Body of pancreas (tissue), 4 donors: Measurements from ENCODE around the gene TOGARAM2. TPM values are rescaled to one million over a fixed set of nuclear protein-coding genes. Genes with fewer than 3 reads are reported as not detected.

Experiments
- ATAC-seq: fragments of 150-250 bp; one replicate; pipeline ENCODE4 v1.9.1; 2016
- DNase-seq, 4 donors: peaks; one replicate each; pipeline ENCODE4 v3.0.0-alpha.2; 2019
- H3K27ac ChIP-seq, 4 donors: fragments of 200-600 bp; sonication (generic); 1 replicate in 3 of 4; 2 replicates in 1 of 4; pipeline versions ENCODE4 v1.5.1 to v1.6.1; 2016 to 2019; ENCODE audit warnings: mild to moderate bottlenecking in 1 of 4, mixed read lengths in 1 of 4, moderate library complexity in 1 of 4
- H3K27me3 ChIP-seq, 2 donors: fragments of 200-600 bp; sonication (generic); one replicate each; pipeline ENCODE4 v1.6.0; 2016; ENCODE audit warnings: mild to moderate bottlenecking in 1 of 2
- H3K36me3 ChIP-seq, 2 donors: fragments of 200-600 bp; sonication (generic); replicated peaks in 1 of 2; 2 replicates each; pipeline ENCODE4 v1.5.1; 2016; ENCODE audit warnings: low read depth in 2 of 2; ENCODE audit not compliant: insufficient read depth in 1 of 2
- H3K4me1 ChIP-seq: fragments of 200-600 bp; sonication (generic); one replicate; pipeline ENCODE4 v1.6.0; 2016
- H3K4me3 ChIP-seq, 2 donors: fragments of 200-600 bp; sonication (generic); 1 replicate in 1 of 2; 2 replicates in 1 of 2; pipeline ENCODE4 v1.5.1; 2016 to 2019
- H3K9me3 ChIP-seq, 3 donors: fragments of 200-600 bp; sonication (generic); 1 replicate in 2 of 3; 2 replicates in 1 of 3; pipeline ENCODE4 v1.5.1; 2016
- CTCF ChIP-seq, 7 experiments: fragments of 450-650 bp in 4 of 7; fragments of 200-600 bp in 3 of 7; sonication (generic) in 3 of 7; IDR thresholded peaks; one replicate each; pipeline ENCODE4 v1.5.1; 2016 to 2019; ENCODE audit warnings: antibody characterized with exemption in 7 of 7
- POLR2A ChIP-seq, 3 donors: fragments of 450-650 bp; IDR thresholded peaks; one replicate each; pipeline ENCODE4 v1.6.1; 2016; ENCODE audit warnings: antibody characterized with exemption in 3 of 3, mild to moderate bottlenecking in 2 of 3
- WGBS, 2 donors: methylation state at CpG; one replicate each; pipeline ENCODE4 v1.1.5; 2017; 5-methylcytosine and 5-hydroxymethylcytosine counted together
- intact Hi-C: fragments of 100-400 bp; cut with DNase I; formaldehyde crosslinking; loops from one replicate; pipeline ENCODE4 v1.15.1; 2023
- total RNA-seq, 2 donors: library from RNA; depleted of rRNA; stranded (reverse); fragments of >200 nt; gene quantifications; one replicate each; pipeline ENCODE4 v1.1.0, GENCODE V29; 2016

Gene TOGARAM2
- total RNA-seq, 2 donors from 2014 or later, result 0.26 TPM; not detected in 1

DNA sequence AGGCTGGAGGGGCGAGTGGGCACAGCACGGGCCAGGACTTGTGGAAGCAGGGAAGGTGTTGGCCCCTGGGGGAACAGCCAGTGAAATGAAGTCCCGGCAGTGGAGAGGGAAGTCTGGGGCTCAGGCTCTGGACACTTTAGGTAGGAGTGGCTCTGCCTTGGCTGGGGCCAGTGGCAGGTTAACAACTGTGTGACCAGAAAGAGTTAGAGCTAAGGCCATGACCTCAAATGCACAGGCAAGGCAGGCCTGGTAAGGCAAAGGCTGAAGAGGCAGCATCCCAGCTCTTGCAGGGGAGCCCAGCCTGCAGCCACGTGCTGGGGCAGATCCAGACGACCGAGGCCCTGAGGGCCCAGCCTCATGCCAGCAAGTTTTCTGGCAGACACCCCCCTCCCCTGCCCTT is 71.7 kb downstream of the TOGARAM2 start:
- ATAC-seq (no peak), DNase-seq (no peak)
- Histone ChIP-seq H3K27ac (no peak overlapping the region), H3K4me3 (no peak overlapping the region), H3K9me3 (no peaks in the 10 kb centered on the region), H3K4me1 (no peaks in the 10 kb centered on the region), H3K27me3 (no peaks in the 10 kb centered on the region), H3K36me3 (no peaks in the 10 kb centered on the region)
- WGBS, 2 donors, result 56 to 63% methylated on average over 5 to 6 of the region's 6 CpGs
- intact Hi-C loops, result no loop called here
- TF ChIP-seq POLR2A (IDR thresholded peaks at IDR 0.05) (no peak), CTCF (IDR thresholded peaks at IDR 0.05) (no peak)

- WGBS, 2 donors, result 67 to 79% methylated on average over 1 to 7 of the region's 7 CpGs
- Histone ChIP-seq H3K4me1 (no peaks in the 10 kb centered on the region), H3K27me3 (no peaks in the 10 kb centered on the region), H3K27ac (no peak overlapping the region), H3K4me3 (no peak overlapping the region), H3K9me3 (no peaks in the 10 kb centered on the region), H3K36me3 (no peaks in the 10 kb centered on the region)
- no peak for ATAC-seq
- no peak for DNase-seq
- no peak for TF ChIP-seq CTCF (IDR thresholded peaks at IDR 0.05)
- no peak for TF ChIP-seq POLR2A (IDR thresholded peaks at IDR 0.05)
- intact Hi-C loops, result no loop called here
These were observed 72.1 kb downstream of the TOGARAM2 start for GRCh38 chr2:29053223-29053622.

DNA sequence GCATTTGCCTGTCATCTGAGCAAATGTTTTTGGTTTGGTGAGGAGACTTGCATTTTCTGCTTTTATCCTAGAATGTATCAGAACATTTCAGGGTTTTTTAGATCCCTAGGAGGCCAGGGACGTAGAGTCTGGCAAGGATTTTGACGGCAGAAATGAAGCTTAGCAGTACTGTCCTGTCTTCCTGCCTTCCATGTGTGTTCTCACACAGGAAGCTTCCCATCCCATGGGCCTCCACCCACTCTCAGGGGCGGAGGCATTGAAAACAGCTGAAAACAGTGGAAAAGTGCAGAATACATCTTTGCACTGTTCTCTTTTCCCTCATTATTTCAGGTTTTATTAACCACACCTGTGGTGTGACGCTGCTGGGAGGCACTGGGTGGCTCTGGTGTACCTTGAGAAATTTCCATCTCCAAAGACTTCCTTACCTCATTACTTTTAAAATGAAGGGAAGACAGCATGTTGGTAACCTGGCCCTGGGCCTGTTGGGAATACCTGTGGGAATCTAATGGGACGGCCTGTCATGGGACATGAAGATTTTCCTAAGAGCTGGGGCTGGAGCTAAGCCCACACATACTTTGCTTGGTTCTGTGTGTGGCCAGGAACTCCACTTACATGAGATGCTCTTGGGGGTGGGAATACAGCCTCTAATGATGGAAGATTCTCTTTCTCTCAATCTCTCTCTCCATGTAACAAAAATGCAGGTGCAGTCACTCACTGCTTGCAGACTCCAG is 72.7 kb downstream of the TOGARAM2 start:
- H3K27me3 ChIP-seq, result no peaks in the 10 kb centered on the region
- no peaks in the 10 kb centered on the region for H3K36me3 ChIP-seq
- ATAC-seq (no peak), DNase-seq (no peak)
- intact Hi-C loops, result no loop called here
- no peak overlapping the region for H3K27ac ChIP-seq
- TF ChIP-seq POLR2A (IDR thresholded peaks at IDR 0.05), result no peak
- TF ChIP-seq CTCF (IDR thresholded peaks at IDR 0.05), result peak in 1 of 7 experiments; percentile 25
- no peaks in the 10 kb centered on the region for H3K4me1 ChIP-seq
- no peak overlapping the region for H3K4me3 ChIP-seq
- no peaks in the 10 kb centered on the region for H3K9me3 ChIP-seq
- 63 to 77% methylated on average over 5 of the region's 5 CpGs for WGBS, 2 donors

DNA sequence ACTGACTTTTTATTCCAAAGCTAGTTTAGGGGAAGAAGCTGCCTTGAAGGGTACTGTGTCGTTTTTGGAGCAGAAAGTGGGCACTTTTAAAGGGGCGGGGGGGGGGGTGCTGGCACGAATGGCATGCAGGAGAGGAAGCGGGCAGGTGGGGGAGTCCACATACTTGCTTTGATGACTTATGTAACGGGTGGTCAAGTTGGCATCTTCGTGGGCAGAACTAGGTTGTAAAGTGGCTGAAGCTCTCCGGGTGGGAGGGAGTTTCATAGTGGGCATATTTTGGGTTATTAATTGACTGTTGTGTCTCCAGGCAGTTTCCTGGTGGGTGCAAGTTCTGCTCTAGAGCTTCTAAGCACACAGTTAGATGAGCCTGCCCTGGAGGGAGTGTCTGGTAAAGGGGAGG is 73.3 kb downstream of the TOGARAM2 start:
- Histone ChIP-seq H3K27ac (no peak overlapping the region), H3K9me3 (no peaks in the 10 kb centered on the region), H3K36me3 (no peaks in the 10 kb centered on the region), H3K27me3 (no peaks in the 10 kb centered on the region), H3K4me3 (no peak overlapping the region), H3K4me1 (no peaks in the 10 kb centered on the region)
- intact Hi-C loops, result no loop called here
- no peak for TF ChIP-seq POLR2A (IDR thresholded peaks at IDR 0.05)
- no peak for TF ChIP-seq CTCF (IDR thresholded peaks at IDR 0.05)
- 66 to 68% methylated on average over 6 to 7 of the region's 7 CpGs for WGBS, 2 donors
- DNase-seq, result no peak
- ATAC-seq, result no peak

- WGBS, 2 donors, result 83 to 100% methylated on average over 1 of the region's 1 CpG
- TF ChIP-seq CTCF (IDR thresholded peaks at IDR 0.05), result no peak
- TF ChIP-seq POLR2A (IDR thresholded peaks at IDR 0.05), result no peak
- H3K4me3 ChIP-seq, result no peak overlapping the region
- no peaks in the 10 kb centered on the region for H3K9me3 ChIP-seq
- H3K36me3 ChIP-seq, result no peaks in the 10 kb centered on the region
- H3K4me1 ChIP-seq, result no peaks in the 10 kb centered on the region
- DNase-seq (no peak), ATAC-seq (no peak)
- H3K27me3 ChIP-seq, result no peaks in the 10 kb centered on the region
- no peak overlapping the region for H3K27ac ChIP-seq
- intact Hi-C loops, result no loop called here
These were observed 74.5 kb downstream of the TOGARAM2 start for GRCh38 chr2:29055601-29056000.
